Endothelial cell of umbilical vein (primary cell): ENCODE data around the gene PTPN13. TPM values are rescaled to one million over a fixed set of nuclear protein-coding genes. Genes with fewer than 3 reads are reported as not detected.

Experiments
- BruUV-seq: library from RNA; stranded (reverse); fragments of 400-500 nt; replicated peaks from 2 replicates; lab custom pipeline; 2021; lab: Mats Ljungman, UMichigan
- CTCF ChIA-PET: fragments of 300-600, 350-600 bp; sonication (Branson Sonifier 250); formaldehyde crosslinking; loops from one replicate; lab custom pipeline; 2021; ENCODE audit warnings: antibody characterized with exemption, inconsistent platforms; lab: Charles Lee
- POLR2A ChIA-PET: fragments of 300-600, 350-600 bp; sonication (Branson Sonifier 250); formaldehyde crosslinking; loops from one replicate; lab custom pipeline; 2021; ENCODE audit warnings: antibody characterized with exemption, inconsistent platforms; lab: Charles Lee
- DNase-seq: peaks from one replicate; pipeline ENCODE4 v3.0.0-alpha.2; 2011; ENCODE audit warnings: low read depth, low spot score
- FAIRE-seq: peaks from 2 replicates; lab custom pipeline; 2011; peaks lifted over from hg19 to GRCh38; lab: Jason Lieb, UNC
- H2AFZ ChIP-seq: 2 replicates; pipeline ENCODE4 v1.6.0; 2012; ENCODE audit warnings: low read depth, low read length, control low read depth, inconsistent platforms
- H3K27ac ChIP-seq: 2 replicates; pipeline ENCODE4 v1.5.1; 2011; ENCODE audit warnings: low read depth, mild to moderate bottlenecking, control low read depth, low read length, moderate library complexity; ENCODE audit not compliant: insufficient read depth
- H3K27me3 ChIP-seq, 2 experiments: 2 replicates each; pipeline versions ENCODE4 v1.6.0 to v1.6.1; 2011; ENCODE audit warnings: low read length in 2 of 2, mixed read lengths in 1 of 2; ENCODE audit not compliant: control insufficient read depth in 2 of 2, insufficient read depth in 2 of 2
- H3K36me3 ChIP-seq, 2 experiments: 2 replicates in 1 of 2; 3 replicates in 1 of 2; pipeline ENCODE4 v1.5.1; 2011; ENCODE audit warnings: low read length in 2 of 2, mild to moderate bottlenecking in 1 of 2, moderate library complexity in 1 of 2; ENCODE audit not compliant: control insufficient read depth in 2 of 2, insufficient read depth in 2 of 2; ENCODE audit errors: extremely low read depth in 1 of 2
- H3K4me1 ChIP-seq: 3 replicates; pipeline ENCODE4 v1.5.1; 2011; ENCODE audit warnings: mild to moderate bottlenecking, low read length; ENCODE audit not compliant: control insufficient read depth, insufficient read depth; ENCODE audit errors: extremely low read depth
- H3K4me2 ChIP-seq: 2 replicates; pipeline ENCODE4 v1.6.1; 2011; ENCODE audit warnings: low read length, control low read depth, mixed read lengths; ENCODE audit not compliant: insufficient read depth
- H3K4me3 ChIP-seq, 3 experiments: fragments of 200-600 bp in 1 of 3; sonication (generic), shearing (Covaris generic) in 1 of 3; replicated peaks in 1 of 3; 2 replicates each; pipeline ENCODE4 v1.5.1; 2011 to 2016; ENCODE audit warnings: control low read depth in 3 of 3, low read length in 3 of 3, mild to moderate bottlenecking in 2 of 3, inconsistent platforms in 1 of 3, low read depth in 1 of 3, moderate library complexity in 1 of 3; ENCODE audit not compliant: insufficient read depth in 1 of 3
- H3K79me2 ChIP-seq: 2 replicates; pipeline ENCODE4 v1.6.0; 2012; ENCODE audit warnings: low read length, inconsistent platforms; ENCODE audit not compliant: control insufficient read depth, insufficient read depth
- H3K9ac ChIP-seq: replicated peaks from 2 replicates; pipeline ENCODE3; 2011; ENCODE audit warnings: low read length, control low read depth; ENCODE audit not compliant: insufficient read depth; ENCODE audit errors: extremely low read depth
- H3K9me1 ChIP-seq: replicated peaks from 3 replicates; pipeline ENCODE4 v1.6.0; 2011; ENCODE audit warnings: mild to moderate bottlenecking, low read length; ENCODE audit not compliant: control insufficient read depth, insufficient read depth; ENCODE audit errors: extremely low read depth
- H3K9me3 ChIP-seq: replicated peaks from 2 replicates; pipeline ENCODE4 v1.5.1; 2012; ENCODE audit warnings: low read length, inconsistent platforms; ENCODE audit not compliant: control insufficient read depth, insufficient read depth
- H4K20me1 ChIP-seq: replicated peaks from 2 replicates; pipeline ENCODE3; 2011; ENCODE audit warnings: mild to moderate bottlenecking, low read length; ENCODE audit not compliant: control insufficient read depth, insufficient read depth; ENCODE audit errors: extremely low read depth
- EZH2 ChIP-seq: IDR thresholded peaks from 2 replicates; pipeline ENCODE4 v1.6.1; 2012; ENCODE audit warnings: borderline replicate concordance, low read depth, mild to moderate bottlenecking, moderate library complexity, low read length, inconsistent platforms; ENCODE audit not compliant: severe bottlenecking
- FOS ChIP-seq: IDR thresholded peaks from 2 replicates; pipeline ENCODE4 v1.6.1; 2011; ENCODE audit warnings: mild to moderate bottlenecking, low read length, moderate library complexity, borderline replicate concordance; ENCODE audit not compliant: insufficient read depth
- GATA2 ChIP-seq: IDR thresholded peaks from 2 replicates; pipeline ENCODE4 v1.7.0; 2011; ENCODE audit warnings: low read depth, mild to moderate bottlenecking, moderate library complexity, mixed read lengths, low read length; ENCODE audit not compliant: insufficient read length, insufficient read depth
- JUN ChIP-seq: IDR thresholded peaks from 2 replicates; pipeline ENCODE4 v1.6.1; 2011; ENCODE audit warnings: borderline replicate concordance, low read depth; ENCODE audit not compliant: insufficient read length, insufficient read depth
- MAX ChIP-seq: IDR thresholded peaks from 2 replicates; pipeline ENCODE4 v1.6.1; 2011; ENCODE audit not compliant: insufficient read depth, insufficient read length
- MYC ChIP-seq: IDR thresholded peaks from one replicate; pipeline ENCODE4 v1.6.1; 2011; ENCODE audit warnings: mild to moderate bottlenecking, low read depth, low read length
- POLR2A ChIP-seq: IDR thresholded peaks from 2 replicates; pipeline ENCODE4 v1.6.1; 2012; ENCODE audit warnings: low read depth, mild to moderate bottlenecking, control low read depth, low read length
- POLR2AphosphoS5 ChIP-seq: IDR thresholded peaks from 2 replicates; pipeline ENCODE4 v1.6.1; 2012; ENCODE audit warnings: low read depth, mild to moderate bottlenecking, control low read depth, low read length, moderate library complexity; ENCODE audit not compliant: insufficient read depth
- dilution Hi-C: fragments of 300-500 bp; cut with MboI; formaldehyde crosslinking; loops from one replicate; pipeline ENCODE4 v1.15.0; 2019; ENCODE audit warnings: low sequenced_read_pairs; ENCODE audit not compliant: extremely low pct_ligation_motif_present
- intact Hi-C: fragments of 100-400 bp; cut with micrococcal nuclease; formaldehyde crosslinking; loops from one replicate; pipeline ENCODE4 v1.10.0; 2022
- polyA plus RNA-seq, 4 experiments: library from polyadenylated mRNA; depleted of rRNA in 3 of 4; stranded (reverse) in 3 of 4; unstranded in 1 of 4; fragments of >200 nt; gene quantifications; 2 replicates each; pipeline versions ENCODE4 v1.2.1 to v1.2.3, GENCODE V29; 2011 to 2012; ENCODE audit warnings: missing spikeins in 1 of 4
- total RNA-seq: library from RNA; stranded (reverse); gene quantifications from 2 replicates; pipeline ENCODE4 v1.2.3, GENCODE V29; 2021
- TF ChIP-seq, protein P1 (sequence below), 2 donors: IDR thresholded peaks; 1 replicate in 1 of 2; 2 replicates in 1 of 2; pipeline ENCODE4 v1.5.1; 2011; ENCODE audit warnings: low read length in 2 of 2, mild to moderate bottlenecking in 2 of 2, moderate library complexity in 2 of 2, control low read depth in 1 of 2, inconsistent platforms in 1 of 2, low read depth in 1 of 2; ENCODE audit not compliant: insufficient read depth in 1 of 2; ENCODE audit errors: extremely low read depth in 1 of 2

The PTPN13 gene
- total and polyA plus RNA-seq, 2 donors (not counting 3 experiments of a cell fraction or from before 2014, with no cell fraction given), result 0.69 to 2.9 TPM

DNA sequence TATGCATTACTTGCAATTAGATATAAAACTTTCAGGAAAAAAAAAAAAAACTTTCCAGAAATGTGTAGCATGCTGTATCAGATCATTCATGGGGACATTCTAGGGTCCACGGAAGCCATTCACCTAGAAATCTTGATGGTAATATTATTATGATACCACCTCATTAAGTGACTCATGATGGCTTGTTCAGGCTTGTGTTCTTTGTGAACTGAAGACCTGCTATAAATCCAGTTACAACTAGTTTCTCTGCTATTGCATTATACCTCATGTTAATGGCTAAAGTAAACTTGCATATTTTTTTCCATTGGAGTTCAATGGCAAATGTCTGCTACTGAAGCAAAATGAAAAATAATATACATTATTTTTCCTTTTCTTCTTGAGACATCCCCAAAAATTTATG, 35.3 kb upstream of the PTPN13 start:
- H3K4me2 ChIP-seq, result no peak overlapping the region
- no peak for FAIRE-seq
- peaks cover 6% of the 10 kb centered on the region for H3K4me1 ChIP-seq
- no peaks in the 10 kb centered on the region for H3K79me2 ChIP-seq
- H3K36me3 ChIP-seq, result no peaks in the 10 kb centered on the region
- H3K27me3 ChIP-seq, result no peaks in the 10 kb centered on the region
- no peaks in the 10 kb centered on the region for H3K9me3 ChIP-seq
- no peak overlapping the region for H2AFZ ChIP-seq
- no peak overlapping the region for H3K27ac ChIP-seq
- TF ChIP-seq GATA2 (no peak), JUN (no peak), POLR2AphosphoS5 (no peak), MYC (no peak), EZH2 (no peak), MAX (no peak), POLR2A (no peak), FOS (no peak)
- TF ChIP-seq, protein P1, sequence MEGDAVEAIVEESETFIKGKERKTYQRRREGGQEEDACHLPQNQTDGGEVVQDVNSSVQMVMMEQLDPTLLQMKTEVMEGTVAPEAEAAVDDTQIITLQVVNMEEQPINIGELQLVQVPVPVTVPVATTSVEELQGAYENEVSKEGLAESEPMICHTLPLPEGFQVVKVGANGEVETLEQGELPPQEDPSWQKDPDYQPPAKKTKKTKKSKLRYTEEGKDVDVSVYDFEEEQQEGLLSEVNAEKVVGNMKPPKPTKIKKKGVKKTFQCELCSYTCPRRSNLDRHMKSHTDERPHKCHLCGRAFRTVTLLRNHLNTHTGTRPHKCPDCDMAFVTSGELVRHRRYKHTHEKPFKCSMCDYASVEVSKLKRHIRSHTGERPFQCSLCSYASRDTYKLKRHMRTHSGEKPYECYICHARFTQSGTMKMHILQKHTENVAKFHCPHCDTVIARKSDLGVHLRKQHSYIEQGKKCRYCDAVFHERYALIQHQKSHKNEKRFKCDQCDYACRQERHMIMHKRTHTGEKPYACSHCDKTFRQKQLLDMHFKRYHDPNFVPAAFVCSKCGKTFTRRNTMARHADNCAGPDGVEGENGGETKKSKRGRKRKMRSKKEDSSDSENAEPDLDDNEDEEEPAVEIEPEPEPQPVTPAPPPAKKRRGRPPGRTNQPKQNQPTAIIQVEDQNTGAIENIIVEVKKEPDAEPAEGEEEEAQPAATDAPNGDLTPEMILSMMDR (IDR thresholded peaks at IDR 0.05; ENCODE audit: extremely low read depth in 1 of 2, insufficient read depth in 1 of 2, low read depth in 1 of 2, low read length in 2 of 2), result no peak
- intact Hi-C loops, result no loop called here
- no peak overlapping the region for H3K4me3 ChIP-seq
- H4K20me1 ChIP-seq, result no peaks in the 10 kb centered on the region
- ChIA-PET CTCF (no interaction called here), POLR2A (no interaction called here)
- H3K9me1 ChIP-seq, result no peaks in the 10 kb centered on the region
- DNase-seq, result no peak
- no peak overlapping the region for H3K9ac ChIP-seq
- dilution Hi-C loops, result no loop called here
- BruUV-seq, result no TSS peak
